Activated T-cell treated with anti-CD3 and anti-CD28 coated beads, Interleukin-2, amount 50 U/mL, for 24 hours (primary cell): Measurements from ENCODE around the gene RBM5.

Experiments
- DNase-seq: peaks from one replicate; pipeline ENCODE4 v3.0.0-alpha.2; 2020
- H3K27ac Mint-ChIP-seq: 2 replicates; pipeline ENCODE4 v1.8.0; 2020; ENCODE audit warnings: mild to moderate bottlenecking, mixed read lengths
- H3K27me3 Mint-ChIP-seq: 2 replicates; pipeline ENCODE4 v1.8.0; 2020; ENCODE audit warnings: mixed read lengths
- H3K36me3 Mint-ChIP-seq: 2 replicates; pipeline ENCODE4 v1.8.0; 2020; ENCODE audit warnings: low read depth, mixed read lengths
- H3K4me1 Mint-ChIP-seq: 2 replicates; pipeline ENCODE4 v1.8.0; 2020; ENCODE audit warnings: low read depth, mixed read lengths
- H3K4me3 Mint-ChIP-seq: 2 replicates; pipeline ENCODE4 v1.8.0; 2020; ENCODE audit warnings: mild to moderate bottlenecking, moderate library complexity, mixed read lengths
- H3K9me3 Mint-ChIP-seq: 2 replicates; pipeline ENCODE4 v1.8.0; 2020; ENCODE audit warnings: mixed read lengths

Gene RBM5

DNA sequence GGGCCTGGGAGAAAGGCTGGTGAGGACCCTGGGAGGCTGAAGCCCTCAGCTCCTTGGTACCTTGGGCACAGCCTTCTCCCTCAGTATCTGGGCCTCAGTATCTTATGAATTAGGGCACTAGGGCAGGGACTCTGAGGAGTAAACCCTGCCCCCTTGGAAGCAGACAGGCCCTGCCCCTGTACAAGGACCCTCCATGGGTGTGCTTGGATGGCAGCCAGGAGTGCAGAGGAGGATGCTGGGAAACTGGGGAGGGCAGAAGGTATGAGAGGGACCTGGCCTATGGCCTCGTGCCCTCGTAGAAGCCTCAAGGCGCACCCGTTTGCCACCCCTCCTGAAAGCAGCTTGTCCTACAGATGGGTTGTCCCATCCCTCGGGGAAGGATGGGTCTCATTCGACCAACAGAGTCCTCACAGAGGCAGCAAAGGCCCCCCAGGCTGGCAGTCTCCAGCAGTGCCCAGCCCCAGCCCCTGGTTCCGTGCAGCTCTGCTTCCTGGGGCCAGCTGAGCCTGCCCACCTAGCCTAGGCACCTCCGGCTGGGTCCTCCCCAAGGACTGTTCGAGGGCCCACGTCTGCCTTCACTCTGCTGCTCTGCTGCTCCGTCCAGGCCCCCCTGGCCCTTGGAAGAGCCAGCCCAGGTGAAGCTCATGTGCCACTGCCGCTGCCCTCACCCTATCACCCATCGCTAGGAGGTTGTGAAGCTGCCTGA is 51.2 kb downstream of the RBM5 start:
- H3K9me3 Mint-ChIP-seq, result no peaks in the 10 kb centered on the region
- peaks cover 11% of the 10 kb centered on the region for H3K4me1 Mint-ChIP-seq
- no peaks in the 10 kb centered on the region for H3K36me3 Mint-ChIP-seq
- H3K4me3 Mint-ChIP-seq, result no peak overlapping the region
- no peak overlapping the region for H3K27ac Mint-ChIP-seq
- no peak for DNase-seq
- no peaks in the 10 kb centered on the region for H3K27me3 Mint-ChIP-seq

DNA sequence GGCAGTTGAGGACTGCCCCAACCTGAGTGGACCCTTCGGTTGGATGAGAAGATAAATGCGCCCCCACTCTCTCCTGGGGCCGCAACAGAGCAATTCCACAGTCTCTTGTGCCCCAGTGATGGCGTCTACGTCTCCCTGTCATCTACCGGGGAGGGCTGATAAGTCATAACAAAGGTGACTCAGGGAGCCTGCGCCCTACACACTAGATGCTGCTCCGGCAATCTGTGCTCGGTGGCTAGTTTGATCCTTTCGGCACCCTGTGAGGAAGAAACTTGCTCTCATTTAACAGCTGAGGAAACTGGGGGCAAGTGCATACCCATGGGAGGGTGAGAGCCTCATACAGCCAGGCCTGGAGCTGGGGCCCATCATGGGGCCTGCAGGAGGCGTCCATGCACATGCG is 52.3 kb downstream of the RBM5 start:
- DNase-seq, result no peak
- H3K9me3 Mint-ChIP-seq, result no peaks in the 10 kb centered on the region

DNA sequence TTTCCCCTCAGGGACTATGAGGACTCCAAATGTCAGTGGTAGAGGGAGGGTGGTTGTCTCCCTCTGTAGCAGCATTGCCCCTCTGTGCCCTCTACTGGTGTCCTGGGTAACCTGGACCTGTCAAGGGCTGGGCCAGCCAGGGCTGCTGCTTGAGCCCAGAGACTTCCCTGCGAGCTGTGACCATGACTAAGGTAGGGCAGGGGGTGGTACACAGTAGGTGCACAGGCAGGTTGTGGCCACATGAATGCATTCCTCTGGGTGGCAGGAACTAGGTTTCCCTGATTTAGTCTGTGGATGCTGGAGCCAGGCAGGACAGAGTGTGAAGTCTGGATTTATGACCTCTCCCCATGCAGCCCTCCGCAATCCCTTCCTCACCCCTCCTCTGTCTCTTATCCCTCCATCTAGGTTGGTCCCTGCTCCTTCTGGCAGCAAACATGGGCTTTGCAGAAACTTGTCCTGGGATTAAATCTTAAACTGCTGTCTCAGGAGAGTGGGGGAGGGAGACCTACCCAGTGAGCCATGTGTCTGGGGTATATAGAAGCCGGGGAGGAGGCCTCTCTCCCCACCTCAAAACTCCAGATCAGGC is 57.7 kb downstream of the RBM5 start:
- H3K4me3 Mint-ChIP-seq, result no peak overlapping the region

More for the DNA sequence above, 52.3 kb downstream of the RBM5 start:
- no peak overlapping the region for H3K27ac Mint-ChIP-seq
- H3K4me1 Mint-ChIP-seq, result peaks cover 11% of the 10 kb centered on the region
- no peaks in the 10 kb centered on the region for H3K36me3 Mint-ChIP-seq
- no peak overlapping the region for H3K4me3 Mint-ChIP-seq
- H3K27me3 Mint-ChIP-seq, result no peaks in the 10 kb centered on the region

DNA sequence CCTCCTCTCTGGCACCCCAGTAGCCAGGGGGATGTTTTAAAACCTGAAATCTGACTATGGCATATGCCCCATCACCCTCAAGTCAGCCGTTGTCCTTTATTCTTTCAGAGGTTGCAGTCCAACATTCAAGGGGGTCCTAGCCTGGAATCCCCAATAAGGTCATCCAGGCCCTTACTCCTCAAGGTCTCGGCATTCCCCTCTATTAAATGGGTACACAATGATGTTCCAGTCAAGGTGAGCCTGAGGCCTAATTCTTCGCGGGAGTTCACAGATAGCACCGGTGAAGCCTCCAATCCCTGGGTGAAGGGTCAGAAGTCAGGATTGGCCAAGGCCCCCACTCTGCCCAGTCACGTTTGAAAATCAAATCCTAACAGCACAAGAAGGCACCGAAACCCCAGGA is 58.3 kb downstream of the RBM5 start:
- no peaks in the 10 kb centered on the region for H3K27me3 Mint-ChIP-seq
- no peak for DNase-seq
- no peaks in the 10 kb centered on the region for H3K4me1 Mint-ChIP-seq
- H3K36me3 Mint-ChIP-seq, result no peaks in the 10 kb centered on the region
- H3K9me3 Mint-ChIP-seq, result no peaks in the 10 kb centered on the region
- H3K27ac Mint-ChIP-seq, result no peak overlapping the region
- H3K4me3 Mint-ChIP-seq, result no peak overlapping the region

More for the DNA sequence above, 57.7 kb downstream of the RBM5 start:
- Mint-ChIP-seq H3K9me3 (no peaks in the 10 kb centered on the region), H3K36me3 (no peaks in the 10 kb centered on the region), H3K4me1 (no peaks in the 10 kb centered on the region), H3K27me3 (no peaks in the 10 kb centered on the region), H3K27ac (no peak overlapping the region)
- no peak for DNase-seq

DNA sequence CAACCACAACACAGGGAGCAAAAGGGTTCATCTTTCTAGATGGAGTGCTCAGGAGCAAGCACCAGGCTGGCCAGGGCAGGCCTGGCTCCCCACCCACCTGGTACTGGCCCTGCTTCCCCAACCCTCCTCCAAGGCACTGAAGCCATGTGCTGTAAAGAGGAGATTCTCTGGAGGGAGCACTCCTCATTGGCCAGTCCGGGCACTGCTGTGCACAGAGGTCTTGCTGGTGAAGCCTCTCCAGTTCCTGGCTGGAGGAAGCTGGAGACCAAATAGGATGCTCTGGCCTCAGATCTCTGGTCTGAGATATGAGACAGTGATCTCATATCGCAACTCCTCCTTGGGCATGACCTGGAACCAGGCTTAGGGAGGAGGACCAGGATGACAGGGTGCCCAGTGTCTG is 58.7 kb downstream of the RBM5 start:
- Mint-ChIP-seq H3K27me3 (no peaks in the 10 kb centered on the region), H3K9me3 (no peaks in the 10 kb centered on the region), H3K4me3 (no peak overlapping the region), H3K36me3 (no peaks in the 10 kb centered on the region), H3K27ac (no peak overlapping the region), H3K4me1 (no peaks in the 10 kb centered on the region)
- no peak for DNase-seq

DNA sequence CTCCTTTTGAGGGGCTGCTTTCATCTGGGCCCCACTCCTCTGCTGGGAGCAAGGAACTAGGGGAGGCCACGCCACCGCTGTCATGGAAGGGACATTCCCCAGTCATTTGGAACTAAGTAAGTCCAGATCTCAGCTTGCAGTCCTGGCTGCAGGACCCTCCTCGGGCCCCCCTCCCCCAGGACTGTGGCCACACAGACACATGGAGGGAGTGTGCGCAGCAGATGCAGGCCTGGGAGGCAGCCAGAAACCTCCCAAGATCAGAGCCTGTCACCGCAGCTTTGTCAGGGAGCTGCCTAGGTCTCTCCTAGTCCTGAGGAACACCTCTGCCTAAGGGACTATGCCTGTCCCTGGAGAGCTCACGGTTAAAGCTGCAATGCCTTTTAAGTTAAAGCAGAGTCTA is 59.1 kb downstream of the RBM5 start:
- H3K9me3 Mint-ChIP-seq, result no peaks in the 10 kb centered on the region
- no peaks in the 10 kb centered on the region for H3K4me1 Mint-ChIP-seq
- peaks cover 2% of the 10 kb centered on the region for H3K27me3 Mint-ChIP-seq
- H3K4me3 Mint-ChIP-seq, result no peak overlapping the region
- H3K36me3 Mint-ChIP-seq, result no peaks in the 10 kb centered on the region
- no peak for DNase-seq
- no peak overlapping the region for H3K27ac Mint-ChIP-seq

DNA sequence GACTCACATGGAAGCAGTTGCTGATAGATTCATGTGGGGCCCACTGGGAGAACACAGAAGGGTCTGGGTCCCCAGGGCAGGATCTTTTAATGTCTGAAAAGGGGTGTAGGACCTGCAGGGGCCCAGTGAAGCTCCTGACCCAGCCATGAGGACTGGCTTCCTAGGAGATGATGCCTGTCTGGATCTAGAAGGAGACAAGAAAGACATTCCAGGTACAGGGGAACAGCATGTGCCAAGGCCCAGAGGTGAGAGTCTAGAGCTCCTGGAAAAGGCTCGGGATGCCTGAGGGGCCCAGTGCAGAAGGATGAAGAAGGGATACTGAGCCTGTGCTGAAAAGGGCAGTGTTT is 61.7 kb downstream of the RBM5 start:
- Mint-ChIP-seq H3K4me1 (peaks cover 3% of the 10 kb centered on the region), H3K27ac (no peak overlapping the region)

DNA sequence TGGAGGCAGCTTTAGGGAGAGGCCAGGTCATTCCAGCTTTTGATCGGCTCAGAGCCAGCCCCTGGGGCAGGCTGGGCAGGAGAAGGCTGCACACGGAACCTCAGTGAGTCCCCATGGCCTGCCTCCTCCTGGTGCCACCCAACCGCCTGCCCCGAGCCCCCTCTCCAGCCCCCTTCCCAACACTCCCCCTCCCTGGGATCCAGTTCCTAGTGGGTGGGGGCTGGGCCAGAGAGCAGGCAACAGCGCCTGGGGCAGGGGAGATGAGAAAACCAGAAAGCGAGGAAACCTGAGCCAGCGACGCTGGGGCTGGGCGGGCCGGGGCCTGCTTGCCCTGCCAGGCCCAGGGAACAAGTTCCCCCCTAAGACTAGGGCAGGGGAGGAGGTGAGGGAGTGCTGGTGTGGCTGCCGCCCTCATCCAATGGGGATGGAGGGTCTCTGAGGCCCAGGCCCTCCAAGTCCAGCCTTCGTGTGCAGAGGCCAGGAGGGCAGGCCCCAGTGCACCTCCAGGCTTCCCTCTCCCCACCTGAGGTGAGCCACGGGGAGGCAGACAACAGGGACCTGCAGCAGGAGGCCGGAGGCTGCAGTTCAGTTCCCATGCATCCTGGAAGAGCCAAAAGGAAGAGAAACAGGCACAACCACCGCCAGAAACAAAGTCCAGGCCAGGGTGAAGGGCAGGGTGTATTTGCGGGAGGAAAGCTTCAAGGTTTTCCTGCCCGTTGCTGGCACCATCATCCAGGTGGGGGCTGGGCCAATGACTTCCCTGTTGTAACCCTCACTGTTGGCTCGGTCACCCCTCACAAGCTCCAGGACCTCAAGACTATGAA is 62.4 kb downstream of the RBM5 start:
- DNase-seq, result no peak
- Mint-ChIP-seq H3K4me3 (no peak overlapping the region), H3K27ac (no peak overlapping the region), H3K36me3 (no peaks in the 10 kb centered on the region), H3K4me1 (peaks cover 8% of the 10 kb centered on the region), H3K27me3 (peaks cover 24% of the 10 kb centered on the region), H3K9me3 (no peaks in the 10 kb centered on the region)

More for the DNA sequence above, 61.7 kb downstream of the RBM5 start:
- Mint-ChIP-seq H3K4me3 (no peak overlapping the region), H3K27me3 (peaks cover 19% of the 10 kb centered on the region), H3K9me3 (no peaks in the 10 kb centered on the region), H3K36me3 (no peaks in the 10 kb centered on the region)
- no peak for DNase-seq

DNA sequence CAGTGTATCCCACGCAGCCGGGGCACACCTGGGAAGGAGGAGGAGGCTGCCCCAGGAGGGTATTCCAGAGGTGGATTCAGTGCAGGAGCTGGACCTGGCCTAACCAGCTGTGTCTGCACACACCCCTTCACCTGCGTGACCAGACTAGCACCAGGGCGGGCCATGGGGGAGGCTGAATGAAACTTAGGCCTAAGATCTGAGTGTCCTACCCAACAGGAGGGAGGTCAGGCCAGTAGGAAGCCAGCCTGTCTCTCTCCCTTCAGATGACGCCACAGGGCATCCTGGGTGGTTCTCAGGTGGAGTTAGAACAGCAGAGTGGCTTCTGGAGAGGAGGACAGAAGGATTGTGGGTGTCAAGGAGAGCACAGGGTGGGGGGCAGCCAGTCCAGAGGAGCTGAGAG is 63.0 kb downstream of the RBM5 start:
- Mint-ChIP-seq H3K4me3 (no peak overlapping the region), H3K27ac (no peak overlapping the region), H3K4me1 (peaks cover 9% of the 10 kb centered on the region), H3K36me3 (no peaks in the 10 kb centered on the region), H3K9me3 (no peaks in the 10 kb centered on the region), H3K27me3 (peaks cover 31% of the 10 kb centered on the region)
- DNase-seq, result no peak

DNA sequence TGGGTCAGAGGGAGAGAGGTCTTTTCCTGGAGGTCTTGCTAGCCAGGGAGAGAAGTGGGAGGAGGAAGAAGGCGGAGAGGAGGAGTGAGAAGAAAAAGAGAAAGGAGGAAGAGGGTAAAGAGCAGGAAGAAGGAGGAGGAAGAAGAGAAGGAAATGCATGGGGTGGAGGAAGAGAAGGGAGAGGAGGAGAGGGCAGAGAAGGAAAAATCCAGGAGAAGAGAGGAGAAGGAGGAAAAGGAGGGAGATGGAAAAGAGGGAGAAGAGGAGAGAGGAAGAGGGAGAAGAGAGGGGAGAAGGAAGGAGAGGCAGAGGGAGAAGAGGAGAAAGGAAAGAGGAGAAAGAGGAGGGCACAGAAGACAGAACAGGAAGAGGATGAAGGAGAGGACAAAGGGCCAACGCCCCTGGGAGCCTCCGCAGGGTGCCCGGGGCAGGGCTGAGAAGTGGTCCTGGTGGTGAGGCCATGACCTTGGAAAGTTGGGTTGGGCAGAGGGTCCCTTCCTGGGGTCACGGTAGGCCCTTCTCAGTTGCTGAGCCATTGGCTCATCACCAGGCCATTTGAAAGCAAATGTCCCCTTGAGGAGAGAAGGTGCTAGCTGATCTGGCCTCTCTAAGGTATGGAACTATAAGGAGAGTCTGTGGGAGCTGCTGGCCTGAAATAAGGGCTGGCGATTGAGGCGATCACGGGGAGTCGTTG is 65.2 kb downstream of the RBM5 start:
- H3K36me3 Mint-ChIP-seq, result no peaks in the 10 kb centered on the region
- H3K27ac Mint-ChIP-seq, result no peak overlapping the region
- DNase-seq, result no peak
- no peaks in the 10 kb centered on the region for H3K9me3 Mint-ChIP-seq
- peaks cover 9% of the 10 kb centered on the region for H3K4me1 Mint-ChIP-seq
- H3K4me3 Mint-ChIP-seq, result peak overlapping the region; percentile 56
- peaks cover 44% of the 10 kb centered on the region for H3K27me3 Mint-ChIP-seq

DNA sequence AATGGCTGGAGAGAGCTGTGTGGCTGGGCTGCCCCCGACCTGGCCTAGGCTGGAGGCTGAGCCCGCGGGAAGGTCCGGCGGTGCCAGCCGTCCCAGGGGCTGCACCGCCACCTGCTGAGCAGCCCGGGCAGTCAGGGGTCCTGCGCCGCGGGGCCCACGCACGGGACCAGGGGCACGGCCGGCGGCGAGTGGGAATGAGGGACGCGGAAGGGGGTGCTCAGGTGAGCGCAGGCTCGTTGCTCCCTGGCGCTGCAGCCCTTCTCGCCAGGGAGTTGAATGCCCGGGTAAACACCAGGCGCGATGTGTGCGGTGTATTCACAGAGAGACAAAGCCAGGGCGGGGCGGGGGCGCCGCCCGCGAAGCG is 65.7 kb downstream of the RBM5 start:
- Mint-ChIP-seq H3K4me3 (peak overlapping the region; percentile 56), H3K36me3 (no peaks in the 10 kb centered on the region), H3K27ac (no peak overlapping the region), H3K9me3 (no peaks in the 10 kb centered on the region), H3K4me1 (peaks cover 9% of the 10 kb centered on the region), H3K27me3 (peaks cover 44% of the 10 kb centered on the region)
- no peak for DNase-seq

DNA sequence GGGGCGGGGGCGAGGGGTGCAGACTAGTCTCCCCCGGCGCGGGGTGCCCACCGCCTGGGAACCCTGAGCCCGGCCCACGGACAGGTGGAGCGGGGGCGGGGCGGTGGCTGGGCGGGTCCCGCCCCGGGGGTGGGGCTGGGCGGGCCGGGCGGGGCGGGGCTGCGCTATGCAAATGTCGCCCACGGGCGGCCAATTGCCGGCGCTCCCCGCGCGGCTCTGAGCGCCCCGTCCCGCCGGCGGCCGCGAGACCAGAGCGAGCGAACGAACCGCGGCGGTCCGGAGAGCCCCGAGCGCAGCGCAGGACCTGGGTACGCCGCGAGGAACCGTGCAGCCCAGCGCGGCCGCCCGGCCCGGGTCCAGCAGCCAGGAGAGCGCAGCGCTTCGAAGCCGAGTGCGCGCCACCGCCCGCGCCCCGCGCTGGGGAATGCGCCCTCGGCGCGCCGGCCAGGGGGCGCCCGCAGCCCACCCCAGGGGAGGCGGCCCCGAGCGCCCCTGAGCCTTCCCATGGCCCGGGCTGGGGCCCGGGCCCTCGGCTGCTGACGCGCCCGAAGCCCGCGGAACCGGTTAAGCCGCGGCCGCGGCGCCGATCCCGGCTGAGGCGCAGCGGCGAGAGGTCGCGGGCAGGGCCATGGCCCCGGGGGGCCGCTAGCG is 66.2 kb downstream of the RBM5 start, which contains the start of gene SEMA3F:
TSS of gene SEMA3F (plus strand) at position 485 of the 651 bp plus-strand sequence. CDS start 4,299 bp downstream, outside the sequence.
- H3K4me3 Mint-ChIP-seq, result peak within 1 kb of the TSS; percentile 57
- peak; percentile 80 for DNase-seq
- peaks cover 9% of the 10 kb centered on the region for H3K4me1 Mint-ChIP-seq
- peaks cover 44% of the 10 kb centered on the region for H3K27me3 Mint-ChIP-seq
- H3K9me3 Mint-ChIP-seq, result no peaks in the 10 kb centered on the region
- H3K36me3 Mint-ChIP-seq, result no peaks in the 10 kb centered on the region
- no peak within 1 kb of the TSS for H3K27ac Mint-ChIP-seq

DNA sequence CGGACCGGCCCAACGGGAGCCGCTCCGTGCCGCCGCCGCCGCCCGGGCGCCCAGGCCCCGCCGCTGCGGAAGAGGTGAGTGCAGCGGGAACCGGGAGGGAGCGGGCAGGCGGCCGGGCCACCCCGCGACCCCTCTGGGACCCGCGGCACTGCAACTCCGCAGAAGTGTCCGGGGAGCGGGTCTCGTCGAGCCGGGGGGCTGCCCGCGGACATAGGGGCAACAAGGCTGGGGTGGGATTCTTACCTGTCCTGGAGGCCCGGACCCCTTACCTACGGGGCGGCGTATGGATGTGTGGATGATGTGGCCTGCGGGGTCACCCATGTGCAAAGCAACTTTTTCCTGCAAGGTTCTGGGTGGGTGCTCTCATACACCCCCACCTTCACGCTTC is 66.8 kb downstream of the RBM5 start:
- DNase-seq, result no peak
- no peaks in the 10 kb centered on the region for H3K36me3 Mint-ChIP-seq
- no peaks in the 10 kb centered on the region for H3K9me3 Mint-ChIP-seq
- H3K4me1 Mint-ChIP-seq, result peaks cover 9% of the 10 kb centered on the region
- H3K4me3 Mint-ChIP-seq, result peak overlapping the region; percentile 57
- H3K27ac Mint-ChIP-seq, result no peak overlapping the region
- H3K27me3 Mint-ChIP-seq, result peaks cover 44% of the 10 kb centered on the region

DNA sequence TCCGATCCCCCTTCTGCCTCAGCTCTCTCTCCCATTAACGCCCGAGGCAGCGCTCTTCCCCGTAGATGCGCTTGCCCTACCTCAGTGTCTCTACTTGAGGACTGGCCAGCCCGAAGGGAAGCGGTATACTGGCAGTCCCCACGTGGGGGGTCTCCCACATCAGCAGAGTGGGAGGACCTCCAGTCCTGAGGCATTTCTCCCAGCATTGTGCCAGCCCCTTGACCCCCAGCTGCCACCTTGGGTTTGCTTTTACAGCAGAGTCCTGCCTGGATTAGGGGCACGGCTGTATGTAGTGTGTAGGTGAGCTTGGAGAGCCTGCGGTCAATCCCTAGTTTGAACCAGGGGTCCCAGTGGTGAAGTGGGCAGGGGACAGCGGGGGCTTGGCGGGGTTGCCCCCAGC is 67.2 kb downstream of the RBM5 start:
- no peak for DNase-seq
- no peak overlapping the region for H3K27ac Mint-ChIP-seq
- H3K9me3 Mint-ChIP-seq, result no peaks in the 10 kb centered on the region
- peaks cover 9% of the 10 kb centered on the region for H3K4me1 Mint-ChIP-seq
- H3K27me3 Mint-ChIP-seq, result peaks cover 44% of the 10 kb centered on the region
- peak overlapping the region; percentile 57 for H3K4me3 Mint-ChIP-seq
- no peaks in the 10 kb centered on the region for H3K36me3 Mint-ChIP-seq
